ENCODE results near the gene HABP4.

Gene HABP4

GRCh38 chr9:96441798-96442445, 8.0 kb upstream of the HABP4 start:
- Histone ChIP-seq H3K27me3 (ENCODE audit: control insufficient read depth, insufficient read depth, low read length) (no peaks in the 10 kb centered on the region), H3K4me3 (ENCODE audit: low read depth, low read length) (no peak overlapping the region), H2AFZ (no peak overlapping the region), H3K36me3 (ENCODE audit: control insufficient read depth, insufficient read depth, low read length) (no peaks in the 10 kb centered on the region), H3K4me1 (no peaks in the 10 kb centered on the region), H3K79me2 (no peaks in the 10 kb centered on the region), H3K9me3 (ENCODE audit: control insufficient read depth, low read length) (no peaks in the 10 kb centered on the region), H3K9ac (no peak overlapping the region), H3K4me2 (ENCODE audit: low read length) (no peak overlapping the region), H3K27ac (no peak overlapping the region)
- no peak for TF ChIP-seq CTCF (IDR thresholded peaks at IDR 0.05)

GRCh38 chr9:96442491-96442890, 7.5 kb upstream of the HABP4 start:
- H3K36me3 ChIP-seq (ENCODE audit: control insufficient read depth, insufficient read depth, low read length): no peaks in the 10 kb centered on the region
- H3K4me2 ChIP-seq (ENCODE audit: low read length): no peak overlapping the region
- no peak overlapping the region for H3K9ac ChIP-seq
- no peaks in the 10 kb centered on the region for H3K4me1 ChIP-seq
- H3K27me3 ChIP-seq (ENCODE audit: control insufficient read depth, insufficient read depth, low read length): no peaks in the 10 kb centered on the region
- no peak overlapping the region for H3K27ac ChIP-seq
- no peak for TF ChIP-seq CTCF (IDR thresholded peaks at IDR 0.05)
- no peak overlapping the region for H3K4me3 ChIP-seq (ENCODE audit: low read depth, low read length)
- no peaks in the 10 kb centered on the region for H3K9me3 ChIP-seq (ENCODE audit: control insufficient read depth, low read length)
- H3K79me2 ChIP-seq: no peaks in the 10 kb centered on the region
- no peak overlapping the region for H2AFZ ChIP-seq

- H3K4me2 ChIP-seq (ENCODE audit: low read length): no peak overlapping the region
- no peak overlapping the region for H3K4me3 ChIP-seq (ENCODE audit: low read depth, low read length)
- H3K4me1 ChIP-seq: no peaks in the 10 kb centered on the region
- H3K9me3 ChIP-seq (ENCODE audit: control insufficient read depth, low read length): no peaks in the 10 kb centered on the region
- no peaks in the 10 kb centered on the region for H3K36me3 ChIP-seq (ENCODE audit: control insufficient read depth, insufficient read depth, low read length)
- no peak for TF ChIP-seq CTCF (IDR thresholded peaks at IDR 0.05)
- no peaks in the 10 kb centered on the region for H3K27me3 ChIP-seq (ENCODE audit: control insufficient read depth, insufficient read depth, low read length)
- no peak overlapping the region for H2AFZ ChIP-seq
- no peak overlapping the region for H3K27ac ChIP-seq
- H3K9ac ChIP-seq: no peak overlapping the region
- H3K79me2 ChIP-seq: no peaks in the 10 kb centered on the region
Measured at GRCh38 chr9:96447406-96447805, 2.6 kb upstream of the HABP4 start.

GRCh38 chr9:96448546-96449170, 1.3 kb upstream of the HABP4 start:
- no peak overlapping the region for H3K9ac ChIP-seq
- H3K27me3 ChIP-seq (ENCODE audit: control insufficient read depth, insufficient read depth, low read length): no peaks in the 10 kb centered on the region
- H3K4me1 ChIP-seq: no peaks in the 10 kb centered on the region
- TF ChIP-seq CTCF (IDR thresholded peaks at IDR 0.05): no peak
- H3K4me2 ChIP-seq (ENCODE audit: low read length): no peak overlapping the region
- H3K79me2 ChIP-seq: no peaks in the 10 kb centered on the region
- H3K36me3 ChIP-seq (ENCODE audit: control insufficient read depth, insufficient read depth, low read length): no peaks in the 10 kb centered on the region
- no peak overlapping the region for H3K27ac ChIP-seq
- no peaks in the 10 kb centered on the region for H3K9me3 ChIP-seq (ENCODE audit: control insufficient read depth, low read length)
- H3K4me3 ChIP-seq (ENCODE audit: low read depth, low read length): no peak overlapping the region
- H2AFZ ChIP-seq: no peak overlapping the region

GRCh38 chr9:96449523-96449844, 485 bp upstream of the HABP4 start:
- H3K79me2 ChIP-seq: no peaks in the 10 kb centered on the region
- H2AFZ ChIP-seq: peak overlapping the region; percentile 84
- H3K9me3 ChIP-seq (ENCODE audit: control insufficient read depth, low read length): no peaks in the 10 kb centered on the region
- no peak overlapping the region for H3K9ac ChIP-seq
- H3K27me3 ChIP-seq (ENCODE audit: control insufficient read depth, insufficient read depth, low read length): no peaks in the 10 kb centered on the region
- no peaks in the 10 kb centered on the region for H3K36me3 ChIP-seq (ENCODE audit: control insufficient read depth, insufficient read depth, low read length)
- H3K4me2 ChIP-seq (ENCODE audit: low read length): peak overlapping the region; percentile 82
- no peaks in the 10 kb centered on the region for H3K4me1 ChIP-seq
- peak overlapping the region; percentile 43 for H3K4me3 ChIP-seq (ENCODE audit: low read depth, low read length)
- TF ChIP-seq CTCF (IDR thresholded peaks at IDR 0.05): no peak
- H3K27ac ChIP-seq: no peak overlapping the region

All from parathyroid adenoma (tissue), 2 donors.